ENCODE results near the gene B3GNT2.
"Not testable (repeated sequence)": the region's sequence is repeated elsewhere in the genome, so short reads cannot be mapped to it uniquely, and the experiment has no call there.

The B3GNT2 gene, protein sequence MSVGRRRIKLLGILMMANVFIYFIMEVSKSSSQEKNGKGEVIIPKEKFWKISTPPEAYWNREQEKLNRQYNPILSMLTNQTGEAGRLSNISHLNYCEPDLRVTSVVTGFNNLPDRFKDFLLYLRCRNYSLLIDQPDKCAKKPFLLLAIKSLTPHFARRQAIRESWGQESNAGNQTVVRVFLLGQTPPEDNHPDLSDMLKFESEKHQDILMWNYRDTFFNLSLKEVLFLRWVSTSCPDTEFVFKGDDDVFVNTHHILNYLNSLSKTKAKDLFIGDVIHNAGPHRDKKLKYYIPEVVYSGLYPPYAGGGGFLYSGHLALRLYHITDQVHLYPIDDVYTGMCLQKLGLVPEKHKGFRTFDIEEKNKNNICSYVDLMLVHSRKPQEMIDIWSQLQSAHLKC

GRCh38 chr2:62195421-62196277, at the start of gene B3GNT2:
Gene B3GNT2, plus strand, starts transcription at chr2:62196115. Its CDS starts 26,106 bp downstream, at chr2:62222221.
- peak within 1 kb of the TSS; percentile 86 for H3K27ac ChIP-seq
- TF ChIP-seq ZFX (IDR thresholded peaks at IDR 0.05) (no peak), CTCF (conservative IDR thresholded peaks at IDR 0.05) (no peak)

DNA sequence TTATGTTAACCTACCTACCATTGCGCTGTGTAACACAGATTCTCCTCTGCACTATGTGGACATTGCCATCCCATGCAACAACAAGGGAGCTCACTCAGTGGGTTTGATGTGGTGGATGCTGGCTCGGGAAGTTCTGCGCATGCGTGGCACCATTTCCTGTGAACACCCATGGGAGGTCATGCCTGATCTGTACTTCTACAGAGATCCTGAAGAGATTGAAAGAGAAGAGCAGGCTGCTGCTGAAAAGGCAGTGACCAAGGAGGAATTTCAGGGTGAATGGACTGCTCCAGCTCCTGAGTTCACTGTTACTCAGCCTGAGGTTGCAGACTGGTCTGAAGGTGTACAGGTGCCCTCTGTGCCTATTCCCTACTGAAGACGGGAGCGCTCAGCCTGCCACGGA, 49.1 kb upstream of the B3GNT2 start:
- H3K27ac ChIP-seq: not testable (repeated sequence)

GRCh38 chr2:62147610-62148301, 48.2 kb upstream of the B3GNT2 start:
- H3K27ac ChIP-seq: no peak overlapping the region
- TF ChIP-seq ZFX (IDR thresholded peaks at IDR 0.05) (no peak), CTCF (conservative IDR thresholded peaks at IDR 0.05) (no peak)

DNA sequence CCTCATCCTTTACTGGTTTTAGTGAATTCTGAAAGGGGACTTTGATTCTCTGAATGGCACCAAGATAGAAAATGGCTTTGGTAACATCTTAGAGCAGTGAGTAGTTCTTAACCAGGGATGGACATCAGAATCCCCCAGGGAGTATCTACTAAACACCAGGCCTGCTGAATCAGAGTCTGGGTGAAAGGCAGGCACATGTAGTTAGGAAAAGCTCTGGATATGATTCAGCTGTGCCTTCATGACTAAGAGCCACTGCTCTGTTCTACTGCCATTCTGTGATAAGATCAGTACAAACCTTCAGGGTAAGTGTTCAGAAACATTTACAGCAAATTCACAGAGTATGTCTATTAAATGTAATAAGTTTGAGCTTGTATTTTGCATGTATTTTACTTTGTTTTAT, 46.2 kb upstream of the B3GNT2 start:
- no peak overlapping the region for H3K27ac ChIP-seq
- TF ChIP-seq ZFX (IDR thresholded peaks at IDR 0.05) (no peak), CTCF (conservative IDR thresholded peaks at IDR 0.05) (no peak)

DNA sequence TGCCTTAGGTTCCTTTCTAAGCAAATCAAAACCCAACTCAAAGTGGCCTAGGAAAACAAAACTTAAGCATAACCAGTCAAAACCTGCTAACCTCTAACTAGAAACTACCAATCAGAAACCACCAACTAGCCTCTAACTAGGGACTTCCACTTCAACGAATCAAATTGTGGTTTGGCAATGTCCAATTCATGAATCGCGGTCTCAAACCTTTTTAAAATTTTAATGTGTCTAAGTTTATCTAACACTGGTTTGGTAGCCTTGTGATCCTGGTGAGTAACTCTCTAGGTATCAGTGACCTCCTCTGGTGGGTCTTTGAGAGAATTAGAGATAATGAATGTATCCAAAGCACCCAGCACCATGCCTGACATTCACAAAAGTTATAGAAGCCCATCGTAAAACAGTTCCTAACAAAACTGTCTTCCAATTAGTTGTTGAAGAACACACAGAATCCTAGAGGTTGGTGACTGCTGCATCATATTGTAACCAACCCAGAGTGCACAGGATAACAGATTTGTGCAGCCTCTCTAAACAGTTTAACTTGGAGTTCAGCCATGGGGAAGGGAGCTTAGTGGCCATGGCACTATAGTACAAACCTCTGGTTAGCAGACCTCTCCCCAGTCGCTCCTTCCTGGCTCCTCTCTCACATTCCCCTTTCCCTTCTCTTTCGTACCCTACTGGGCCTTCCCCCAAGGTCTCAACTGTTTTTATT, 45.2 kb upstream of the B3GNT2 start:
- H3K27ac ChIP-seq: no peak overlapping the region
- no peak for TF ChIP-seq ZFX (IDR thresholded peaks at IDR 0.05)
- no peak for TF ChIP-seq CTCF (conservative IDR thresholded peaks at IDR 0.05)

- TF ChIP-seq CTCF (conservative IDR thresholded peaks at IDR 0.05) (no peak), ZFX (IDR thresholded peaks at IDR 0.05) (no peak)
- no peak overlapping the region for H3K27ac ChIP-seq
These were observed 44.6 kb upstream of the B3GNT2 start for GRCh38 chr2:62151306-62151638.

- H3K27ac ChIP-seq: no peak overlapping the region
- TF ChIP-seq CTCF (conservative IDR thresholded peaks at IDR 0.05): no peak
- TF ChIP-seq ZFX (IDR thresholded peaks at IDR 0.05): no peak
These were observed 43.9 kb upstream of the B3GNT2 start for GRCh38 chr2:62152000-62152399.

All from C4-2B (cell line).